Endothelial cell of umbilical vein (primary cell): ENCODE data around the gene GPALPP1. TPM values are rescaled to one million over a fixed set of nuclear protein-coding genes. Genes with fewer than 3 reads are reported as not detected.

ENCODE experiments used
- BruUV-seq: library from RNA; stranded (reverse); fragments of 400-500 nt; replicated peaks from 2 replicates; lab custom pipeline; 2021; lab: Mats Ljungman, UMichigan
- CTCF ChIA-PET: fragments of 300-600, 350-600 bp; sonication (Branson Sonifier 250); formaldehyde crosslinking; loops from one replicate; lab custom pipeline; 2021; ENCODE audit warnings: antibody characterized with exemption, inconsistent platforms; lab: Charles Lee
- POLR2A ChIA-PET: fragments of 300-600, 350-600 bp; sonication (Branson Sonifier 250); formaldehyde crosslinking; loops from one replicate; lab custom pipeline; 2021; ENCODE audit warnings: antibody characterized with exemption, inconsistent platforms; lab: Charles Lee
- DNase-seq: peaks from one replicate; pipeline ENCODE4 v3.0.0-alpha.2; 2011; ENCODE audit warnings: low read depth, low spot score
- FAIRE-seq: peaks from 2 replicates; lab custom pipeline; 2011; peaks lifted over from hg19 to GRCh38; lab: Jason Lieb, UNC
- H2AFZ ChIP-seq: 2 replicates; pipeline ENCODE4 v1.6.0; 2012; ENCODE audit warnings: low read depth, low read length, control low read depth, inconsistent platforms
- H3K27ac ChIP-seq: 2 replicates; pipeline ENCODE4 v1.5.1; 2011; ENCODE audit warnings: low read depth, mild to moderate bottlenecking, control low read depth, low read length, moderate library complexity; ENCODE audit not compliant: insufficient read depth
- H3K27me3 ChIP-seq, 2 experiments: 2 replicates each; pipeline versions ENCODE4 v1.6.0 to v1.6.1; 2011; ENCODE audit warnings: low read length in 2 of 2, mixed read lengths in 1 of 2; ENCODE audit not compliant: control insufficient read depth in 2 of 2, insufficient read depth in 2 of 2
- H3K36me3 ChIP-seq, 2 experiments: 2 replicates in 1 of 2; 3 replicates in 1 of 2; pipeline ENCODE4 v1.5.1; 2011; ENCODE audit warnings: low read length in 2 of 2, mild to moderate bottlenecking in 1 of 2, moderate library complexity in 1 of 2; ENCODE audit not compliant: control insufficient read depth in 2 of 2, insufficient read depth in 2 of 2; ENCODE audit errors: extremely low read depth in 1 of 2
- H3K4me1 ChIP-seq: 3 replicates; pipeline ENCODE4 v1.5.1; 2011; ENCODE audit warnings: mild to moderate bottlenecking, low read length; ENCODE audit not compliant: control insufficient read depth, insufficient read depth; ENCODE audit errors: extremely low read depth
- H3K4me2 ChIP-seq: 2 replicates; pipeline ENCODE4 v1.6.1; 2011; ENCODE audit warnings: low read length, control low read depth, mixed read lengths; ENCODE audit not compliant: insufficient read depth
- H3K4me3 ChIP-seq, 3 experiments: fragments of 200-600 bp in 1 of 3; sonication (generic), shearing (Covaris generic) in 1 of 3; replicated peaks in 1 of 3; 2 replicates each; pipeline ENCODE4 v1.5.1; 2011 to 2016; ENCODE audit warnings: control low read depth in 3 of 3, low read length in 3 of 3, mild to moderate bottlenecking in 2 of 3, inconsistent platforms in 1 of 3, low read depth in 1 of 3, moderate library complexity in 1 of 3; ENCODE audit not compliant: insufficient read depth in 1 of 3
- H3K79me2 ChIP-seq: 2 replicates; pipeline ENCODE4 v1.6.0; 2012; ENCODE audit warnings: low read length, inconsistent platforms; ENCODE audit not compliant: control insufficient read depth, insufficient read depth
- H3K9ac ChIP-seq: replicated peaks from 2 replicates; pipeline ENCODE3; 2011; ENCODE audit warnings: low read length, control low read depth; ENCODE audit not compliant: insufficient read depth; ENCODE audit errors: extremely low read depth
- H3K9me1 ChIP-seq: replicated peaks from 3 replicates; pipeline ENCODE4 v1.6.0; 2011; ENCODE audit warnings: mild to moderate bottlenecking, low read length; ENCODE audit not compliant: control insufficient read depth, insufficient read depth; ENCODE audit errors: extremely low read depth
- H3K9me3 ChIP-seq: replicated peaks from 2 replicates; pipeline ENCODE4 v1.5.1; 2012; ENCODE audit warnings: low read length, inconsistent platforms; ENCODE audit not compliant: control insufficient read depth, insufficient read depth
- H4K20me1 ChIP-seq: replicated peaks from 2 replicates; pipeline ENCODE3; 2011; ENCODE audit warnings: mild to moderate bottlenecking, low read length; ENCODE audit not compliant: control insufficient read depth, insufficient read depth; ENCODE audit errors: extremely low read depth
- CTCF ChIP-seq, 2 donors: IDR thresholded peaks; 1 replicate in 1 of 2; 2 replicates in 1 of 2; pipeline ENCODE4 v1.5.1; 2011; ENCODE audit warnings: low read length in 2 of 2, mild to moderate bottlenecking in 2 of 2, moderate library complexity in 2 of 2, control low read depth in 1 of 2, inconsistent platforms in 1 of 2, low read depth in 1 of 2; ENCODE audit not compliant: insufficient read depth in 1 of 2; ENCODE audit errors: extremely low read depth in 1 of 2
- EZH2 ChIP-seq: IDR thresholded peaks from 2 replicates; pipeline ENCODE4 v1.6.1; 2012; ENCODE audit warnings: borderline replicate concordance, low read depth, mild to moderate bottlenecking, moderate library complexity, low read length, inconsistent platforms; ENCODE audit not compliant: severe bottlenecking
- FOS ChIP-seq: IDR thresholded peaks from 2 replicates; pipeline ENCODE4 v1.6.1; 2011; ENCODE audit warnings: mild to moderate bottlenecking, low read length, moderate library complexity, borderline replicate concordance; ENCODE audit not compliant: insufficient read depth
- GATA2 ChIP-seq: IDR thresholded peaks from 2 replicates; pipeline ENCODE4 v1.7.0; 2011; ENCODE audit warnings: low read depth, mild to moderate bottlenecking, moderate library complexity, mixed read lengths, low read length; ENCODE audit not compliant: insufficient read length, insufficient read depth
- JUN ChIP-seq: IDR thresholded peaks from 2 replicates; pipeline ENCODE4 v1.6.1; 2011; ENCODE audit warnings: borderline replicate concordance, low read depth; ENCODE audit not compliant: insufficient read length, insufficient read depth
- MYC ChIP-seq: IDR thresholded peaks from one replicate; pipeline ENCODE4 v1.6.1; 2011; ENCODE audit warnings: mild to moderate bottlenecking, low read depth, low read length
- POLR2A ChIP-seq: IDR thresholded peaks from 2 replicates; pipeline ENCODE4 v1.6.1; 2012; ENCODE audit warnings: low read depth, mild to moderate bottlenecking, control low read depth, low read length
- POLR2AphosphoS5 ChIP-seq: IDR thresholded peaks from 2 replicates; pipeline ENCODE4 v1.6.1; 2012; ENCODE audit warnings: low read depth, mild to moderate bottlenecking, control low read depth, low read length, moderate library complexity; ENCODE audit not compliant: insufficient read depth
- dilution Hi-C: fragments of 300-500 bp; cut with MboI; formaldehyde crosslinking; loops from one replicate; pipeline ENCODE4 v1.15.0; 2019; ENCODE audit warnings: low sequenced_read_pairs; ENCODE audit not compliant: extremely low pct_ligation_motif_present
- intact Hi-C: fragments of 100-400 bp; cut with micrococcal nuclease; formaldehyde crosslinking; loops from one replicate; pipeline ENCODE4 v1.10.0; 2022
- polyA plus RNA-seq, 4 experiments: library from polyadenylated mRNA; depleted of rRNA in 3 of 4; stranded (reverse) in 3 of 4; unstranded in 1 of 4; fragments of >200 nt; gene quantifications; 2 replicates each; pipeline versions ENCODE4 v1.2.1 to v1.2.3, GENCODE V29; 2011 to 2012; ENCODE audit warnings: missing spikeins in 1 of 4
- total RNA-seq: library from RNA; stranded (reverse); gene quantifications from 2 replicates; pipeline ENCODE4 v1.2.3, GENCODE V29; 2021
- TF ChIP-seq, protein P1 (sequence below): IDR thresholded peaks from 2 replicates; pipeline ENCODE4 v1.6.1; 2011; ENCODE audit not compliant: insufficient read depth, insufficient read length

GPALPP1 gene
- total and polyA plus RNA-seq, 2 donors (not counting 3 experiments of a cell fraction or from before 2014, with no cell fraction given): 8.5 to 28.2 TPM

DNA sequence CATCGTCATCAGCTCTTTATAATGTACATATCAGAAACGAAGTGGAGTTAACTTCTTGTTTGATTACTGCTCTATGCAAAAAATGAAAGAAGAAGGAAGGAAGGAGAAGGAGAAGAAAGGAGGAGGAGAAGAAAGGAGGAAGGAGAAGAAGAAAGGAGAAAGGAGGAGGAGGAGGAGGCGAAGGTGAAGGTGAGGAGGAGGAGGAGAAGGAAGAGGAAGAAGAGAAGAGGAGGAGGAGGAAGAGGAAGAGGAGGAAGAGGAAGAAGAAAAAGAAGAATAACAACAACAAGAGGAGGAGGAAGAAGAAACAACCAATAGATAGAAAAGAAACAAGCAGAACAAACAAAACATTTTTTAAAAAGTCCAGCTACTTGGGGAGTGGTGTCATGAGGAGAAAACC, 13.1 kb upstream of the GPALPP1 start:
- intact Hi-C loops (no loop called here), dilution Hi-C loops (no loop called here)
- peaks cover 2 to 13% of the 10 kb centered on the region in 2 experiments for H3K36me3 ChIP-seq
- no peaks in the 10 kb centered on the region for H4K20me1 ChIP-seq
- BruUV-seq: no TSS peak
- peaks cover 2% of the 10 kb centered on the region for H3K79me2 ChIP-seq
- H3K9me1 ChIP-seq: no peaks in the 10 kb centered on the region
- H3K4me2 ChIP-seq: no peak overlapping the region
- DNase-seq (no peak), FAIRE-seq (no peak)
- H2AFZ ChIP-seq: no peak overlapping the region
- H3K27me3 ChIP-seq: no peaks in the 10 kb centered on the region
- no peak overlapping the region for H3K9ac ChIP-seq
- CTCF ChIA-PET: interaction anchor here (1.1 to 1.6 kb wide), 2 partner anchors 226 to 493 kb away, joined by 3 read pairs; no protein-coding TSS in a partner anchor
- TF ChIP-seq GATA2: no peak
- no peak for TF ChIP-seq MYC
- no peak for TF ChIP-seq POLR2AphosphoS5
- TF ChIP-seq JUN: no peak
- TF ChIP-seq POLR2A: no peak
- TF ChIP-seq CTCF (IDR thresholded peaks at IDR 0.05; ENCODE audit: extremely low read depth in 1 of 2, insufficient read depth in 1 of 2, low read depth in 1 of 2, low read length in 2 of 2): no peak
- TF ChIP-seq, protein P1, sequence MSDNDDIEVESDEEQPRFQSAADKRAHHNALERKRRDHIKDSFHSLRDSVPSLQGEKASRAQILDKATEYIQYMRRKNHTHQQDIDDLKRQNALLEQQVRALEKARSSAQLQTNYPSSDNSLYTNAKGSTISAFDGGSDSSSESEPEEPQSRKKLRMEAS: no peak
- TF ChIP-seq FOS: no peak
- TF ChIP-seq EZH2: no peak
- POLR2A ChIA-PET: no interaction called here
- no peaks in the 10 kb centered on the region for H3K9me3 ChIP-seq
- H3K4me3 ChIP-seq: no peak overlapping the region
- H3K27ac ChIP-seq: no peak overlapping the region
- H3K4me1 ChIP-seq: peaks cover 20% of the 10 kb centered on the region
